HG03103 (cell line): ENCODE measurements around the gene ATRN.
"Not testable (repeated sequence)": the region's sequence is repeated elsewhere in the genome, so short reads cannot be mapped to it uniquely, and the experiment has no call there.

ENCODE experiments used
- ATAC-seq: cut with Tn5 transposase; IDR thresholded peaks from one replicate; pipeline ENCODE4 v1.9.1; 2021; ENCODE audit warnings: low read depth; ENCODE audit not compliant: unreplicated experiment

Gene ATRN

GRCh38 chr20:3512239-3512638, 41.4 kb downstream of the ATRN start:
- ATAC-seq = not testable (repeated sequence)

DNA sequence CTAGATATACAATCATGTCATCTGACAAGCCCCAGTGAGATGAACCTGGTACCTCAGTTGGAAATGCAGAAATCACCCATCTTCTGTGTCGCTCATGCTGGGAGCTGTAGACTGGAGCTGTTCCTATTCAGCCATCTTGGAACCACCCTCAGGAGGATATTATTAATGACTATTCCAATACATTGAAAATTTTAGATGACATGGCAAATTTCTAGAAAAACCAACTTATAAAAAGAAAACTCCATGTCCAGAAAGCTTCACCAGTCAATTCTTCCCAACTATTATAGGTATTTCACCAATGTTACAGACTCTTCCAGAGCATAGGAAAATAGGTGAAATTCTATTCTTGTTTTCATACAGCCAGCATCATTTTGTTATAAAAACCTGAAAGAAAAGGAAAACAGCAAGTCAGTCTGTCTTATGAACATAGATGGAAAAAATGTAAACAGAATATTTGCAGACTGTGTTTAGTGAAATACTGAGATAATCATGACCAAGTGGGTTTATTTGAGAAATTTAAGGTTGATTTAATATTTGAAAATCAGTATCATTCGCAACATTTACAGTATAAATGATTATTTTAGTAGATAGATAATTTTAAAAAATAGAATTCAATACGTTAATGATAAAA, 43.3 kb downstream of the ATRN start:
- no peak for ATAC-seq

DNA sequence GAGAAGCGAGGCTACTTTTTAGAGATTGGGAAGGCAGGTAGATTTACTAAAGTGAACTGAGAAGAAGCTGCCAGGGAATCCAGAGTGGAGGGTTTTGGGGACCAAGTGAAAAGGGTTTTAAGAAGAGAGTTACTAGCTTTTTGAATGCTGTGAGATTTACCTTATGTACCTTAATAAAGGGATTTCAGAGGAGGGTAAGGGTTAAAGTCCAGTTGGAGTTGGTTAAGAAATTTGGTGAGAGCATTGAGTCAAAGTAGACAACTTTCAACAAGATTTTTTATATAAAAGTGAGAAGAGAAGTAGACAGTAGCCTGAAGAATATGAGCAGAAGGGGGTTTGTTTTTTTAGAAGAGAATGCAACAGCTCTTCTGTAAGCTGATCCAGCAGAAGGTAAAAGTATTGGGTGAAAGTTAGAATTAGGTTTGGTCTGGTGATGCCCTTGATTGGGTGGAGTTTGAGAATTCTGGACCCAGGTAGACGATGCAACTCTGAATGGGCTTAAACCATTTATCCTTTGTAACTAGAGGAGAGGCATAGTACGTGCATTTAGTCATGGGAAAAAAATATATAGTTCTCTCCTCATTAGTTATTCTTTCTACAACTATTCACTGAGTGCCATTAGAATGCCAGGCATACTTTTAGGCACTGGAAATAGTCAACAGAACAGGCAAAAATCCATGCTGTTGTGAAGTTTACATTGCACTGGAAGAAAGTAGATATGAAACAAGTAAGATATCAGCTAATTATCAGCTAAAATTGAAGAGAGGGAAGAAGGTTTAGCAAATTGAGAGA, 44.8 kb downstream of the ATRN start:
- no peak for ATAC-seq

DNA sequence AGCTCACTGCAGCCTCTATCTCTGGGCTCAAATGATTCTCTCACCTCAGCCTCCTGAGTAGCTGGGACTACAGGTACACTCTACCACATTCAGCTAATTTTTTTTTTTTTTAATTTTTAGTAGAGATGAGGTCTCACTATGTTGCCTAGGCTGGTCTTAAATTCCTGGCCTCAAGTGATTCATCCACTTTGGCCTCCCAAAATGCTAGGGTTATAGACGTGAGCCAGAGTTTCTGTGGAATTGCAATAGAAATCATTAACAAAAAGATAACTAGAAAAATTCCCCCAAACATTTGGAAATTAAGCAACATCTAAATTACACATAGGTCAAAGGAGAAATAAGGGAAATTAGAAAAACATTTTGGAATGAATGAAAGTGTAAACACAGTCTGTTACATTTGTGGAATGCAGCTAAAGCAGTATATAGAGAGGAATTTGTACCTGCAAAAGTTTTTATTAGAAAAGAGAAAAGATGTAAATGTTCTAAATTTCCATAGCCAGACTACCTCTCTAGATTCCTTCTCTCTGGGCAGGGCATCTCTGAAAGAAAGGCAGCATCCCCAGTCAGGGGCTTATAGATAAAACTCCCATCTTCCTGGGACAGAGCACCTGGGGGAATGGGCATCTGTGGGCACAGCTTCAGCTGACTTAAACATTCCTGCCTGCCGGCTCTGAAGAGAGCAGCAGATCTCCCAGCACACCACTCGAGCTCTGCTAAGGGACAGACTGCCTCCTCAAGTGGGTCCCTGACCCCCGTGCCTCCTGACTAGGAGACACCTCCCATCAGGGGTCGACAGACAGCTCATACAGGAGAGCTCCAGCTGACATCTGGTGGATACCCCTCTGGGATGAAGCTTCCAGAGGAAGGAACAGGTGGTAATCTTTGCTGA, 51.3 kb downstream of the ATRN start:
- no peak for ATAC-seq

DNA sequence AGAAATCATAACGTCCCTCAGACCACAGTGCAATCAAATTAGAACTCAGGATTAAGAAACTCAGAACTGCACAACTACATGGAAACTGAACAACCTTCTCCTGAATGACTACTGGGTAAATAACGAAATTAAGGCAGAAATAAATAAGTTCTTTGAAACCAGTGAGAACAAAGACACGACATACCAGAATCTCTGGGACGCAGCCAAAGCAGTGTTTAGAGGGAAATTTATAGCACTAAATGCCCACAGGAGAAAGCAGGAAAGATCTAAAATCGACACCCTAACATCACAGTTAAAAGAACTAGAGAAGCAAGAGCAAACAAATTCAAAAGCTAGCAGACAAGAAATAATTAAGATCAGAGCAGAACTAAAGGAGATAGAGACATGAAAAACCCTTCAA, 53.9 kb downstream of the ATRN start:
- not testable (repeated sequence) for ATAC-seq

DNA sequence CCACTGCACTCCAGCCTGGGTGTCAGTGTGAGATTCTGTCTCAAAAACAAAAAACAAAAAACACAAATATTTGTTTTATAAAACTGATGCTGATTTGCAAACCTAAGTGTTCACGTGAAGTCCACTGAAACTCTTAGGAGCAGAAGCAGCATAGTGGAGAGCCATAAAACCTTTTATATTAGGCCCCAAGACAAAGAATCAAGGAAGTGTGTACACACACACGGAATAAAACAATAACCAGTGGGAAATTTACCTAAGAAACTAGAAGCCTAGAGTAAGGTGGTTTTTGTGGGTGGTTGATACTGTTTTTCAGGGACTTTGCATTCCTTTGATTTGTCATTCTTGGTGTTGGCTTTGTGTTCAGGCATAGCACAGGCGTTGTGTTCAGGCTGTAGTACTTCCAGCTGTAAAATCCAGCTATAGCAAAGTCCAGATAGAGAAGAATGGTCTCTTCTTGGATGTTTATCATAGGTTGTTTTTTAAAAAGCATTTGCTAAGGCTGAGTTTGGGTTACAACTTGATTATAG, 61.3 kb downstream of the ATRN start:
- no peak for ATAC-seq

- ATAC-seq = not testable (repeated sequence)
These were observed 66.9 kb downstream of the ATRN start for GRCh38 chr20:3537733-3538132.

- ATAC-seq = no peak
These were observed 68.7 kb downstream of the ATRN start for GRCh38 chr20:3539311-3540107.

DNA sequence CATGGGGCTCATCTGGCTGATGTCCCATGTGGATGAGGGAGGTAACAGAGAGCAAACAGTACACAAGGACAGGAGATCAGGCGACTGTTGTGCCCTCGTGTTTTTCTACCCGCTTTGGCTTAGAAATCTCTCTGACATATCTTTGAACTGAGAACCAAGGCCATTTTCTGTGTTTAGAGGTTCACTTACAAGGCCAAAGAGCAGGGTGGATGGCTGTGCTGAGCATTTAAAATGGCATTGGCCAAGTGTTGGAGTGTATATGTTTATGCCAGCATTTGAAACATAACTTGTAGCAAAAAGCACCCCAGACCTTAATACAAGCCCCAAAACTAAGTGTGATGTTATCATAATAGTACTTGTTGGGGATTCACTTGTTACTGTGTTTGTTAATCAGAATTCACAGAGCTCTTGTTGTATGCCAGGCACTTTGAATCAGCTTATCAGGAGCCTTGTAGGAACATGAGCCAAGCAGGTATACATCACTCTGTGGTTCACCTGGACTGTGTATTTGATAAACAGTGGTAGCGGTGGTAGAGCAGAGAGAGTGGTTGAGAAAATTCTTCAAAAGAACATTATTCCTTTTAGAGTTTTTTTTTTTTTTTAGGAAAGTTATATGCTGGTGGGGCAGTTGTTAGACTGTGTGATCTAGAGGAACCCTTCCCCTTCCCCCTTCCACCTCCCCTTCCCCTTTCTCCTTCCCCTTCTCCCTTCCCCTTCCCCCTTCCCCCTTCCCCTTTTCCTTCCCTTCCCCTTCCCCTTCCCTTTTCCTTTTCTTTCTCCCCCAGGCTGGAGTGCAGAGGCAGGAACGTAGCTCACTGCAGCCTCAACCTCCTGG, 71.3 kb downstream of the ATRN start:
- ATAC-seq = no peak

- no peak for ATAC-seq
These were observed 73.2 kb downstream of the ATRN start for GRCh38 chr20:3543901-3544507.

DNA sequence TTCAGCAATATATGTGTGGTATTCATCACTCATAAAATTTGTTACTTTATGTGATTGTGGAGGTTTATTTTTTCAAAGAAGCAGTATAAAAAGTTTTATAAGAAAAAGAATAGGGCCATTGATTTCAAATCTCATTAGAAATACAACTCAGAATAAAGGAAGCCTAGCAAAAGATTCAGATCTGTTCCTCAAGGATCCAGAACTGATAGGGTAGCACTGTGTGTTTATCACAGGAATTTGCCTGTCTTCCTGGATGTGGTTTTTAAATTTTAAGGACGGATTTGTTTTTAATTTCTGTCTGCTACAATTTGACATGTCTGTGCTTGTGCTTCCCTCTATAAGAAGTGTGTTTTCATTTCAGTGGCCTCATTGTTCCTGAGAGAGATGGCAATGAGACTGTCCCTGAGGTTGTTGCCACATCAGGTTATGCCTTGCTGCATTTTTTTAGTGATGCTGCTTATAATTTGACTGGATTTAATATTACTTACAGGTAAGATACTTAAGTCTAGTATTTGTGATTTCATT, 74.6 kb downstream of the ATRN start:
- ATAC-seq = no peak

DNA sequence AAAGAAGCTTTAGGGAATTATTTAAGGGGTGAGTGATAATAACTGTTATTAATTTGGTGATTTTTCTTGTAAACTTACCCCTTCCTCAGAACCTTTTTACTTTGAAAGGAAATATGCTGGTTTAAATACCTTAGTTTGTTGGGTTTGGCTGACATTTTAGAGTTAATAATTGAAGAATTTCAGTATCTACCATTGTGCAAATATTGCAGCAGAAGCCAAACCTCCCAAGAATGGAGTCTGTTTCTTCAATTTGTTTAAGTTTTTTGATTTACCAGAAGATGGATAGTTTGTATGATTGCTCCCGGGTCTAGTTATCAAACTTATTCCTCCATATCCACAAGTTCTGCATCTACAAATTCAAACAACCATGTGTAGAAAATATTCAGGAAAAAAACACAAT, 77.1 kb downstream of the ATRN start:
- no peak for ATAC-seq

DNA sequence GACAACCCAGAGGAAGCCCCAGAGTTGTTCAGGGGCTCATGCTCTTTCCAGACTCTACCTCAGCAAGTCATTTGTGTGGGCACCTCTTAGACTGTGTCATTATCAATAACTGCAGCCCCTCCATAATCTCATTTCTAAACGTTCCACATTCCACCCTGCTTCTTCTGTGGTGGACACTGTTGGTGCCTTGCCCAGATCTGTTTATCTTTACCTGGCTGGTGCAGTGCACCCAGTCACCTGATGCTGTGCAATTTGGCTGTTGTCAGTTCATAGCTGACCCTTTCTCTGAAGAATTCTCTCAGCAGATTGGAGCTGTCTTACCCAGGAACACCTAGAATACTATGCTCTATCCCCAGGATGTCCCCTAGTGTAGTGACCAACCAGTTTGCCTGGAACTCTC, 80.0 kb downstream of the ATRN start:
- no peak for ATAC-seq

DNA sequence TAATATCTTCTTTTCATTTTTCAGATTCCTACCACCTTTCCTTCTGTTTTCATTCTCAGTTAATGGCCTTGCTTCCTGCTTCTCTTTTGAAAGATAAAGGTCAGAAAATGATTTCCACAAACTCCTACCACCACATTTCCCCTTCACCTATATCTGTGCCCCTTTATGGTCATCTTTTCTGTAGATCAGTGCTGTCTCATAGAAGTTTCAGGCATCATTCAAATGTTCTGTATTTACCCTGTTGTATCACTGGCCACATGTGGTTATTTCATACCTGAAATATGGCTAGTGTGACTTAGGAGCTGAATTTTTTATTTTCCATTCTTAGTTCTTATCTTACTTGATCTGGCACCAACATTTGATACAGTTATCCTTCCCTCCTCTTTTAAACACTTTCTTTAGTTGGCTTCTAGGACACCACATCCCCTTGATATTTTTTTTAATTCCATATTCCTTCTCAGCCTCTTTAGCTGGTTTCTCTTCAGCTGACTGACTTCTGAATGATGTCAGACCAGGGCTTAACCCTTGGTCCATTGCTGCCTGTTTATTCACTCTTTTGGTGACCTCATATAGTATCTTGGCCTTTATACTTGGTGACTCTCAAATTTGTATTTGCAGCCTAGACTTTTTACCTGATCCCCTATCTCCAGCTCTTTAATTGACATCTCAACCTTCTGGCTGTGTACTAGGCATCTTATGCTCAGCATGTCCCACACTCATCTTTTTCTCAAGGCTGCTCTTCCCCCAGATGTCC, 81.0 kb downstream of the ATRN start:
- ATAC-seq = no peak

GRCh38 chr20:3553663-3554062, 82.8 kb downstream of the ATRN start:
- no peak for ATAC-seq

- ATAC-seq = no peak
These were observed 86.5 kb downstream of the ATRN start for GRCh38 chr20:3557237-3557785.

DNA sequence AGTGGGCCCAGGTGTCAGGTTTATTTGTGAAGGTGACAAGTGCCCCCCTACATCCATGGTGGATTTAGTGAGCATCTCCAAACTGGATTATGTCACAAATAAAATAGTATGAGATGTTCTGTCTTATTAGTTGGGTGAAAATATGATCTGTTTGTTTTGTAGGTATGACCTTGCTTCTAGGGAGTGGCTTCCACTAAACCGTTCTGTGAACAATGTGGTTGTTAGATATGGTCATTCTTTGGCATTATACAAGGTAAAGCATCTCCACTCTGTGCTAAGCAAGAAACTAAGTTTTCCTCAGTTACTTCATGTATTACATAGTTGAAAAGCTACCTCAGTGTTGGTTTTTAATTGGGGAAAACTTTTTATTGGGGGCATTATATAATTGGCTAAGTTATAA, 88.4 kb downstream of the ATRN start:
- no peak for ATAC-seq

DNA sequence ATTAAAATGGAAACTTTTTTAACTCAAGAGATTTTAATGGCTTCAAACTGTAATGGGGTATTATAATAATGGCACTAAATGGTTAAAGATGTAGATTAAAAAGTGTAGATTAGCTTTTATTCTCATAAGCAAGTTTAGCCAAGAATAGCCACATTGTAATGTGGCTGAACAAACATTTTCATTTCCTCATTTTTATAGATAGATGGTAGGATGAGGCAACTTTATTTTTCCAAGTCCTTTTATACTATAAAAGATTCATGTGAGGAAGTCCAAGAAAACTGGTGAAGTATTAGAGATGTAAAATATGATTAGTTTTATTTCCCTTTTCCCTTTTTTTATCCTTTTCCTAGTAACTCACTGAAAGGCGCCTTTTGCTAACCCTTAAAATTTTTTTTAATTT, 88.8 kb downstream of the ATRN start:
- ATAC-seq = no peak
